ENCODE results near the gene NXPH3. TPM values are rescaled to one million over a fixed set of nuclear protein-coding genes. Genes with fewer than 3 reads are reported as not detected.

Gene NXPH3
- total RNA-seq, 1 donor from 2014 or later: 4.5 TPM

GRCh38 chr17:49545007-49545660 lies 30.5 kb upstream of the NXPH3 start:
- DNase-seq: no peak

DNA sequence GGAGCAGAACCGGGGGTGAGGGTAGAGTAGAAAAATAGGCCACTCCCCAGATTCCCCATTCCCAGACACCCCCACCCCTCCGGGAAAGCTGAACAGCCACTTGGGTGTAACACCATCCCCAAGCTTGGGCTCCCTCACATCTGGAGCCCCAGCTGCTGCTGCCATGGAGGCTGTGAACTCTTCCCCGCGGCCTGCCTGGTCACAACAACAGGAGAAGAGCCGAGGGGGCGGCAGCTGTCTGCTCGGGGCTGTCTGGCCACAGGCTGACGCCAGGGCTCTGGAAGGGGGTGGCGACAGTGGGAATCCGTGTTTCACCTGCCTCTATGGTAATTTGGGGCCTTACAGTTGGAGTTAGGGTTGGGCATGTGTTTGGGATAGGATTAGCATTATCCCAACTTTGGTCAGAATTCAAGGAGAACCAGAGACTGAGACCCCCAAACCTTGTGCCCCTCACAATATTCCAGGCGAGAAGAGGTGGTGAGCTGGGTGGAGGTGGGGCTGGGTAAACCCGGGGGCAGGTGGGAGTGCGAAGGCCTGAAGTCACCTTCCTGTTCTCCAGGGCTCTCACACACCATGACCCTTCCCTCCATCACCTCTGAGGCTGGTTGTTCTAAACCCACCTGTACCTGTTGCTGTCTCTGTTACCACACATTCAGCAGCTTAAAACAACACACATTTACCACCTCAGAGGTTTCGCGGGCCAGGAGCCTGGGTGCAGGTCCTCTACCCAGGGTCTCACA lies 29.7 kb upstream of the NXPH3 start:
- Histone ChIP-seq H3K4me1 (no peaks in the 10 kb centered on the region), H3K27ac (no peak overlapping the region), H3K4me3 (no peak overlapping the region), H3K27me3 (ENCODE audit: low read depth) (peaks cover 10% of the 10 kb centered on the region), H3K9me3 (peaks cover 2% of the 10 kb centered on the region), H3K36me3 (no peaks in the 10 kb centered on the region)
- intact Hi-C loops (cut with DNase I): no loop called here
- no peak for DNase-seq
- TF ChIP-seq, protein P1, sequence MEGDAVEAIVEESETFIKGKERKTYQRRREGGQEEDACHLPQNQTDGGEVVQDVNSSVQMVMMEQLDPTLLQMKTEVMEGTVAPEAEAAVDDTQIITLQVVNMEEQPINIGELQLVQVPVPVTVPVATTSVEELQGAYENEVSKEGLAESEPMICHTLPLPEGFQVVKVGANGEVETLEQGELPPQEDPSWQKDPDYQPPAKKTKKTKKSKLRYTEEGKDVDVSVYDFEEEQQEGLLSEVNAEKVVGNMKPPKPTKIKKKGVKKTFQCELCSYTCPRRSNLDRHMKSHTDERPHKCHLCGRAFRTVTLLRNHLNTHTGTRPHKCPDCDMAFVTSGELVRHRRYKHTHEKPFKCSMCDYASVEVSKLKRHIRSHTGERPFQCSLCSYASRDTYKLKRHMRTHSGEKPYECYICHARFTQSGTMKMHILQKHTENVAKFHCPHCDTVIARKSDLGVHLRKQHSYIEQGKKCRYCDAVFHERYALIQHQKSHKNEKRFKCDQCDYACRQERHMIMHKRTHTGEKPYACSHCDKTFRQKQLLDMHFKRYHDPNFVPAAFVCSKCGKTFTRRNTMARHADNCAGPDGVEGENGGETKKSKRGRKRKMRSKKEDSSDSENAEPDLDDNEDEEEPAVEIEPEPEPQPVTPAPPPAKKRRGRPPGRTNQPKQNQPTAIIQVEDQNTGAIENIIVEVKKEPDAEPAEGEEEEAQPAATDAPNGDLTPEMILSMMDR (IDR thresholded peaks at IDR 0.05): no peak
- ATAC-seq: no peak

More at GRCh38 chr17:49545007-49545660, 30.5 kb upstream of the NXPH3 start:
- intact Hi-C loops (cut with DNase I): no loop called here
- peaks cover 5% of the 10 kb centered on the region for H3K9me3 ChIP-seq
- TF ChIP-seq, protein P1 (IDR thresholded peaks at IDR 0.05): no peak
- H3K27me3 ChIP-seq (ENCODE audit: low read depth): peaks cover 10% of the 10 kb centered on the region
- no peak for ATAC-seq
- no peaks in the 10 kb centered on the region for H3K4me1 ChIP-seq
- H3K36me3 ChIP-seq: no peaks in the 10 kb centered on the region
- no peak overlapping the region for H3K27ac ChIP-seq
- no peak overlapping the region for H3K4me3 ChIP-seq

DNA sequence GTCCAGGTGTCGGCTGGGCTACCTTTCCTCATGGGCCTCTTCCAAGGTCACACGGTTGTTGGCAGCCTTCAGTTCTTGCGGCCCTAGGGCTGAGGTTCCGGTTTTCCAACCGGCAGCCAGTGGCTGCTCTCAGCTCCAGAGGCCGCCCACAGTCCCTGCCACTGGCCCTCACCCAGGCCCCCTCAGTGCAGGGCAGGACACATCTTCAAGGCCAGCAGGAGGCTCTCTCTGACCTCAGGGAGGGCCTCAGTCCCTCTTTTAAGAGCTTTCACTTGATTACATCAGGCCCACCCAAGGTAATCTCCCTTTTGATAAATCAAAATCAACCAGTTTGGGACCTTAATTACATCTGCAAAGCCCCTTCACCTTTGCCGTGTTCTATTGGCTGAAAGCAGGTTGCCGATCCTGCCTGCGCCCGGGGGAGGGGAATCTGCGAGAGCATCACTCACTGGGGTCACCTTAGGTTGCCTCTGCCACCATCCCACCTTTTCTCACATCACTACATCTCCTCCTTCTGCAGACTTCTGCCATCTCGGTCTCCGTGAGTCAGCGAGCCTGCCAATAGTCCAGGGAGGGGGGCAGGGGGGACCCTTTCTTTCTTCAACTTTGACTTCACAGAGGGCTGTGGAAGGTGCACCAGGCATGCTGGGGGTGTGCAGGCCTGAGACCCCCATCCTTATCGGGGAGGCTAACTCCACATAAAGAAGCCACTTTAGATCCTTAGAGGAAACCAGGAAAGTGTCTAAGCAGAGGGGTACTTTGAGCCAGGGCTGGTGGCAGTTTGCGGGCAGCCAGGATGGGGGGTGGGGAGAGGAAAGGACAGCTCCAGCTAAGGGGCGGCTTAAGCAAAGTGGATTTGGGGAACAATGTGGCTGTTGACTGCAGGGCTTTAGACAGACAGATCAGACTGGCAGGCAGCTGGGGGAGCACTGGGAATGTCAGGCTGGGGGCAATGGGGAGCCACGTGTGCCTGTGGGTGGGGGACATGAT lies 28.8 kb upstream of the NXPH3 start:
- Histone ChIP-seq H3K4me1 (no peaks in the 10 kb centered on the region), H3K9me3 (no peaks in the 10 kb centered on the region), H3K36me3 (no peaks in the 10 kb centered on the region), H3K4me3 (no peak overlapping the region), H3K27ac (no peak overlapping the region), H3K27me3 (ENCODE audit: low read depth) (peaks cover 10% of the 10 kb centered on the region)
- DNase-seq: no peak
- no peak for ATAC-seq
- TF ChIP-seq, protein P1 (IDR thresholded peaks at IDR 0.05): no peak
- intact Hi-C loops (cut with DNase I): no loop called here

GRCh38 chr17:49547566-49547965 lies 28.1 kb upstream of the NXPH3 start:
- Histone ChIP-seq H3K36me3 (no peaks in the 10 kb centered on the region), H3K4me1 (no peaks in the 10 kb centered on the region), H3K9me3 (no peaks in the 10 kb centered on the region), H3K4me3 (no peak overlapping the region), H3K27me3 (ENCODE audit: low read depth) (peaks cover 10% of the 10 kb centered on the region), H3K27ac (no peak overlapping the region)
- ATAC-seq (no peak), DNase-seq (no peak)
- intact Hi-C loops (cut with DNase I): no loop called here
- TF ChIP-seq, protein P1 (IDR thresholded peaks at IDR 0.05): no peak

DNA sequence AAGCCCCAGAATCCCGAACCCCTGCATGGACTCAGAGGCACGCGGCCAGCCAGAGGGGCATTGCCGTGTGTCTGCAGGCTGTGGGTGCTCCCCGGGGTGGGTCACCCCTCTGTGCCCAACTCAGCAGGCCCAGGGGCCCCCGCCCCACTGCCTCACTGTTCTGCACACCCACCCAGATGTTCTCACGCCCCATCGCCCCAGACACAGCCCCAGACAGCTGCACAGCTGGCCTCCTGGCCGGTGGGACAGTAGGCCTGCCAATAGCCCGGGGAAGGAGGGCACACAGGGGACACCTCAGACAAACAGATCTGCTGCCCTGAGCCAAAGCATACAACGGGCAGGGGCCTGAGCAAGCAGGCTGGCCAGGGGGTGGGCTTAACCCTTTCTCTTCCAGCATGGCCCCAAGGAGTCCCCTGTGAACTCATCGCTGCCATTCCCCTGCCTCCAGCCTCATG lies 27.6 kb upstream of the NXPH3 start:
- intact Hi-C loops (cut with DNase I): no loop called here

More for the DNA sequence above, 27.6 kb upstream of the NXPH3 start:
- no peaks in the 10 kb centered on the region for H3K9me3 ChIP-seq
- H3K4me1 ChIP-seq: no peaks in the 10 kb centered on the region
- peaks cover 10% of the 10 kb centered on the region for H3K27me3 ChIP-seq (ENCODE audit: low read depth)
- no peak for ATAC-seq
- TF ChIP-seq, protein P1 (IDR thresholded peaks at IDR 0.05): no peak
- H3K4me3 ChIP-seq: no peak overlapping the region
- no peak overlapping the region for H3K27ac ChIP-seq
- H3K36me3 ChIP-seq: no peaks in the 10 kb centered on the region
- DNase-seq: no peak

All from lower lobe of right lung (tissue), 2 donors.